Measurements from ENCODE around the gene BRSK1. TPM values are rescaled to one million over a fixed set of nuclear protein-coding genes. Genes with fewer than 3 reads are reported as not detected.

Gene BRSK1
- total RNA-seq = 10.1 TPM

- peaks cover 19% of the 10 kb centered on the region for H3K4me1 ChIP-seq
- H3K27me3 ChIP-seq = no peaks in the 10 kb centered on the region
- intact Hi-C loops (cut with DNase I) = no loop called here
- no peak for DNase-seq (ENCODE audit: extremely low spot score in 2 of 2)
- no peaks in the 10 kb centered on the region for H3K9me3 ChIP-seq
- H3K4me3 ChIP-seq = peak within 1 kb of the TSS; percentile 50 to 68
- peak within 1 kb of the TSS; percentile 82 for H3K27ac ChIP-seq
- no peak for TF ChIP-seq POLR2A (IDR thresholded peaks at IDR 0.05)
- no peak for TF ChIP-seq POLR2AphosphoS5 (IDR thresholded peaks at IDR 0.05; ENCODE audit: insufficient read depth in 1 of 2, low read depth in 1 of 2)
- TF ChIP-seq, protein P1, sequence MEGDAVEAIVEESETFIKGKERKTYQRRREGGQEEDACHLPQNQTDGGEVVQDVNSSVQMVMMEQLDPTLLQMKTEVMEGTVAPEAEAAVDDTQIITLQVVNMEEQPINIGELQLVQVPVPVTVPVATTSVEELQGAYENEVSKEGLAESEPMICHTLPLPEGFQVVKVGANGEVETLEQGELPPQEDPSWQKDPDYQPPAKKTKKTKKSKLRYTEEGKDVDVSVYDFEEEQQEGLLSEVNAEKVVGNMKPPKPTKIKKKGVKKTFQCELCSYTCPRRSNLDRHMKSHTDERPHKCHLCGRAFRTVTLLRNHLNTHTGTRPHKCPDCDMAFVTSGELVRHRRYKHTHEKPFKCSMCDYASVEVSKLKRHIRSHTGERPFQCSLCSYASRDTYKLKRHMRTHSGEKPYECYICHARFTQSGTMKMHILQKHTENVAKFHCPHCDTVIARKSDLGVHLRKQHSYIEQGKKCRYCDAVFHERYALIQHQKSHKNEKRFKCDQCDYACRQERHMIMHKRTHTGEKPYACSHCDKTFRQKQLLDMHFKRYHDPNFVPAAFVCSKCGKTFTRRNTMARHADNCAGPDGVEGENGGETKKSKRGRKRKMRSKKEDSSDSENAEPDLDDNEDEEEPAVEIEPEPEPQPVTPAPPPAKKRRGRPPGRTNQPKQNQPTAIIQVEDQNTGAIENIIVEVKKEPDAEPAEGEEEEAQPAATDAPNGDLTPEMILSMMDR (IDR thresholded peaks at IDR 0.05) = no peak
- no peaks in the 10 kb centered on the region for H3K36me3 ChIP-seq
Observed at GRCh38 chr19:55283548-55284377, at the start of gene BRSK1. Gene BRSK1, plus strand, starts transcription at chr19:55283997. Its CDS starts 446 bp downstream, at chr19:55284443.

DNA sequence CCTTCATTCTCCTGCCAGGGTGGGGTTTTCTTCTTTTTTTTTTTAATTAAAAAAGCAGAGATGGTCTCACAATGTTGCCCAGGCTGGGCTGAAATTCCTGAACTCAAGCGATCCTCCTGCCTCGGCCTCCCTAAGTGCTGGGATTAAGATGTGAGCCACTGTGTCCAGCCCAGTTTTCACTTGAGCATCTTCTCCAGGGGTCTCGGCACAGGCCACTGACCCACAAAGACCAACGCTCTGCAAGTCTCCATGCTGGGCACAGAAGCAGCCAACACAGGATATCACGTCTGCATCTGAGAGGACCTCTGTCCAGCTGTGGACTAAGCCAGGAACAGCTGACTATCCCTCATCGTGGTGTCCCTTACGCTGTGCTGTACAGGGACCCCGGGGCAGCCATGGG lies 45.8 kb upstream of the BRSK1 start:
- DNase-seq (ENCODE audit: extremely low spot score in 2 of 2) = no peak
- intact Hi-C loops (cut with DNase I) = no loop called here
- Histone ChIP-seq H3K4me3 (no peak overlapping the region), H3K27me3 (no peaks in the 10 kb centered on the region), H3K9me3 (no peaks in the 10 kb centered on the region), H3K36me3 (peaks cover 0 to 86% of the 10 kb centered on the region in 2 donors), H3K4me1 (no peaks in the 10 kb centered on the region), H3K27ac (no peak overlapping the region)
- no peak for TF ChIP-seq POLR2A (IDR thresholded peaks at IDR 0.05)
- TF ChIP-seq, protein P1 (IDR thresholded peaks at IDR 0.05) = no peak
- no peak for TF ChIP-seq POLR2AphosphoS5 (IDR thresholded peaks at IDR 0.05; ENCODE audit: insufficient read depth in 1 of 2, low read depth in 1 of 2)

GRCh38 chr19:55239004-55239403 lies 44.8 kb upstream of the BRSK1 start:
- no peak overlapping the region for H3K4me3 ChIP-seq
- intact Hi-C loops (cut with DNase I) = no loop called here
- no peak overlapping the region for H3K27ac ChIP-seq
- H3K36me3 ChIP-seq = peaks cover 0 to 86% of the 10 kb centered on the region in 2 donors
- H3K9me3 ChIP-seq = no peaks in the 10 kb centered on the region
- no peaks in the 10 kb centered on the region for H3K27me3 ChIP-seq
- no peak for TF ChIP-seq POLR2A (IDR thresholded peaks at IDR 0.05)
- no peak for DNase-seq (ENCODE audit: extremely low spot score in 2 of 2)
- H3K4me1 ChIP-seq = no peaks in the 10 kb centered on the region

DNA sequence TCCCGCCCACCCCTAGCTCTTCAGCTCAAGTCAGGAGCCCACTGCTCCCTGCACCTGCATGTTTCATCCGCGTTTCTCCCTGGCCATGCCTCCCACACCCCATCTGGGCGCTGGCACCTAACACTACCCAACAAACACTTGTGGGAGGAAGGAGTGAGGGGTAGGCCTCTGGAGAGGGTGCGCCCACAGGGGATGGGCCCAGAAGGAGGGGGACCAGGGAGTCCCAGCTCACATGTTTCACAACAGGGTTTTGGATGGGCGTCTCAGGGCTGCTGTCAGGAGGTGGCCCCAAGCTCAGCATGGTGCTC lies 43.1 kb upstream of the BRSK1 start:
- Histone ChIP-seq H3K27me3 (no peaks in the 10 kb centered on the region), H3K9me3 (no peaks in the 10 kb centered on the region), H3K4me1 (no peaks in the 10 kb centered on the region), H3K36me3 (peaks cover 0 to 92% of the 10 kb centered on the region in 2 donors), H3K4me3 (no peak overlapping the region), H3K27ac (no peak overlapping the region)
- TF ChIP-seq POLR2AphosphoS5 (IDR thresholded peaks at IDR 0.05; ENCODE audit: insufficient read depth in 1 of 2, low read depth in 1 of 2) = no peak
- TF ChIP-seq, protein P1 (IDR thresholded peaks at IDR 0.05) = no peak
- no peak for TF ChIP-seq POLR2A (IDR thresholded peaks at IDR 0.05)
- DNase-seq (ENCODE audit: extremely low spot score in 2 of 2) = no peak
- intact Hi-C loops (cut with DNase I) = no loop called here

GRCh38 chr19:55241143-55241934 lies 42.5 kb upstream of the BRSK1 start:
- DNase-seq (ENCODE audit: extremely low spot score in 2 of 2) = no peak
- Histone ChIP-seq H3K4me1 (no peaks in the 10 kb centered on the region), H3K36me3 (peaks cover 0 to 92% of the 10 kb centered on the region in 2 donors), H3K27ac (no peak overlapping the region), H3K27me3 (no peaks in the 10 kb centered on the region), H3K9me3 (no peaks in the 10 kb centered on the region), H3K4me3 (no peak overlapping the region)
- intact Hi-C loops (cut with DNase I) = no loop called here
- TF ChIP-seq, protein P1 (IDR thresholded peaks at IDR 0.05) = no peak
- TF ChIP-seq POLR2AphosphoS5 (IDR thresholded peaks at IDR 0.05; ENCODE audit: insufficient read depth in 1 of 2, low read depth in 1 of 2) (no peak), POLR2A (IDR thresholded peaks at IDR 0.05) (no peak)

Data from vagina (tissue), 2 donors.